MM.1S (cell line): ENCODE measurements around the gene SERF2.

Experiments
- CTCF ChIP-seq: fragments of 300-600 bp; sonication (generic); IDR thresholded peaks from 2 replicates; pipeline ENCODE4 v1.5.1; 2016; ENCODE audit warnings: antibody characterized with exemption, low read length, mixed read lengths
- EZH2phosphoT487 ChIP-seq: fragments of 300-600 bp; sonication (generic); IDR thresholded peaks from 2 replicates; pipeline ENCODE4 v1.6.1; 2018; ENCODE audit warnings: antibody characterized with exemption, low read length

DNA sequence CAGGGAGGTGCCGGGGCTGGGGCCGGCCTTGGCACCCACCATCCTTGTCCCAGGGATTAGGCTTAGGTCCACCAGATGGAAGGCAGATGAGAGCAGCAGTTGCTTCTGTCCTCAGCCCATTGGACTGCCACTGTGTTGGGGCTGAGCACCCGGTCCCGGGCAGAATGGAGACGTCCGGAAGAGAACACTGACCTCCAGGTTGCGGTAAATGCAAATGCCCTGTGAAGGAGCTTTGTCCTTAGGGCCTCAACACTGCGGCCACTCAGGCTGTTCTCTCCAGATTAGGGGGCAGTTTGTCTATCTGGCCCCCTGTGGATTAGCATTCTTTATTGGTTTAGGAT is 7.8 kb downstream of the SERF2 start, which contains the start of gene SERINC4:
- TF ChIP-seq CTCF (no peak), EZH2phosphoT487 (no peak)
